A673 (cell line): ENCODE data around the gene EMILIN2. TPM values are rescaled to one million over a fixed set of nuclear protein-coding genes. Genes with fewer than 3 reads are reported as not detected.

Experiments used
- BruUV-seq: library from RNA; stranded (reverse); fragments of 400-500 nt; replicated peaks from 2 replicates; lab custom pipeline; 2021; lab: Mats Ljungman, UMichigan
- CTCF ChIA-PET: fragments of 300-600 bp; sonication (Branson Sonifier 250); formaldehyde crosslinking; loops from one replicate; lab custom pipeline; 2022; ENCODE audit warnings: antibody characterized with exemption; lab: Charles Lee
- POLR2A ChIA-PET: fragments of 300-600 bp; sonication (Branson Sonifier 250); formaldehyde crosslinking; loops from one replicate; lab custom pipeline; 2022; ENCODE audit warnings: antibody characterized with exemption; ENCODE audit not compliant: low non-redundant PET; lab: Charles Lee
- DNase-seq: peaks from one replicate; pipeline ENCODE4 v3.0.0-alpha.2; 2015; ENCODE audit warnings: low spot score
- H3K27ac ChIP-seq: fragments of 200-600 bp; sonication (generic); 2 replicates; pipeline ENCODE4 v1.5.1; 2016; ENCODE audit warnings: mixed run types, low read depth, mild to moderate bottlenecking, mixed read lengths, antibody characterized with exemption, low read length; ENCODE audit not compliant: poor library complexity, severe bottlenecking
- H3K27me3 ChIP-seq: fragments of 200-600 bp; sonication (generic); replicated peaks from 2 replicates; pipeline ENCODE4 v1.6.1; 2017; ENCODE audit warnings: mixed run types, low read depth, mild to moderate bottlenecking, mixed read lengths, antibody characterized with exemption, low read length; ENCODE audit not compliant: insufficient read depth, poor library complexity
- H3K36me3 ChIP-seq: fragments of 200-600 bp; sonication (generic); 2 replicates; pipeline ENCODE4 v1.6.1; 2016; ENCODE audit warnings: mixed run types, mild to moderate bottlenecking, mixed read lengths, antibody characterized with exemption, low read length; ENCODE audit not compliant: insufficient read depth, poor library complexity, severe bottlenecking
- H3K4me1 ChIP-seq: fragments of 200-600 bp; sonication (generic); 2 replicates; pipeline ENCODE4 v1.6.1; 2017; ENCODE audit warnings: mixed run types, mild to moderate bottlenecking, mixed read lengths, antibody characterized with exemption, low read length; ENCODE audit not compliant: insufficient read depth, poor library complexity, severe bottlenecking
- H3K4me3 ChIP-seq: fragments of 200-600 bp; sonication (generic); 2 replicates; pipeline ENCODE4 v1.5.1; 2016; ENCODE audit warnings: low read depth, mixed run types, mild to moderate bottlenecking, mixed read lengths, low read length; ENCODE audit not compliant: poor library complexity, severe bottlenecking
- H3K9me3 ChIP-seq: fragments of 200-600 bp; sonication (generic); 2 replicates; pipeline ENCODE4 v1.6.1; 2016; ENCODE audit warnings: mixed run types, low read depth, mild to moderate bottlenecking, mixed read lengths, antibody characterized with exemption, low read length; ENCODE audit not compliant: poor library complexity, severe bottlenecking
- CTCF ChIP-seq: fragments of 300-800, 200-600 bp; sonication (generic); conservative IDR thresholded peaks from 2 replicates; pipeline ENCODE4 v1.5.1; 2017; ENCODE audit warnings: low read depth, mild to moderate bottlenecking, antibody characterized with exemption, low read length, moderate library complexity, mixed read lengths
- EZH2 ChIP-seq: fragments of 200-600 bp; sonication (generic); IDR thresholded peaks from 2 replicates; pipeline ENCODE4 v1.6.1; 2017; ENCODE audit warnings: borderline replicate concordance, low read depth, mild to moderate bottlenecking, mixed read lengths, antibody characterized with exemption, low read length; ENCODE audit not compliant: poor library complexity, severe bottlenecking
- intact Hi-C: fragments of 100-400 bp; cut with micrococcal nuclease; formaldehyde crosslinking; loops from one replicate; pipeline ENCODE4 v1.10.0; 2022; ENCODE audit not compliant: unreplicated experiment
- total RNA-seq: library from RNA; stranded (reverse); gene quantifications from 2 replicates; pipeline ENCODE4 v1.2.3, GENCODE V29; 2021

The EMILIN2 gene
- total RNA-seq, 1 experiment from 2014 or later, result 23.4 TPM

- intact Hi-C loops, result no loop called here
- ChIA-PET POLR2A (no interaction called here), CTCF (interaction anchor here (0.7 kb wide), 1 partner anchor 240 kb away, joined by 3 read pairs; no protein-coding TSS in a partner anchor)
- DNase-seq, result no peak
- TF ChIP-seq EZH2, result no peak
- TF ChIP-seq CTCF, result no peak
- no peaks in the 10 kb centered on the region for H3K27me3 ChIP-seq
- no peak overlapping the region for H3K4me3 ChIP-seq
- no peak overlapping the region for H3K27ac ChIP-seq
- no peaks in the 10 kb centered on the region for H3K9me3 ChIP-seq
- no peaks in the 10 kb centered on the region for H3K4me1 ChIP-seq
- no TSS peak for BruUV-seq
- H3K36me3 ChIP-seq, result peaks cover 52% of the 10 kb centered on the region
These were observed 64.7 kb downstream of the EMILIN2 start for GRCh38 chr18:2911533-2911932.

- no peak overlapping the region for H3K27ac ChIP-seq
- no peak overlapping the region for H3K4me3 ChIP-seq
- H3K27me3 ChIP-seq, result no peaks in the 10 kb centered on the region
- ChIA-PET POLR2A (no interaction called here), CTCF (no interaction called here)
- DNase-seq, result no peak
- peaks cover 5% of the 10 kb centered on the region for H3K4me1 ChIP-seq
- no TSS peak for BruUV-seq
- peaks cover 52% of the 10 kb centered on the region for H3K36me3 ChIP-seq
- no peaks in the 10 kb centered on the region for H3K9me3 ChIP-seq
- intact Hi-C loops, result no loop called here
- TF ChIP-seq EZH2 (no peak), CTCF (no peak)
These were observed 65.8 kb downstream of the EMILIN2 start for GRCh38 chr18:2912357-2913299.

GRCh38 chr18:2913398-2914005 is 66.7 kb downstream of the EMILIN2 start:
- ChIA-PET CTCF (no interaction called here), POLR2A (no interaction called here)
- no peak overlapping the region for H3K4me3 ChIP-seq
- TF ChIP-seq CTCF (no peak), EZH2 (no peak)
- BruUV-seq, result no TSS peak
- H3K36me3 ChIP-seq, result peaks cover 55% of the 10 kb centered on the region
- no peaks in the 10 kb centered on the region for H3K27me3 ChIP-seq
- H3K9me3 ChIP-seq, result no peaks in the 10 kb centered on the region
- no peak for DNase-seq
- intact Hi-C loops, result no loop called here
- H3K27ac ChIP-seq, result no peak overlapping the region
- peaks cover 5% of the 10 kb centered on the region for H3K4me1 ChIP-seq
